Activated T-cell treated with anti-CD3 and anti-CD28 coated beads, Interleukin-2, amount 50 U/mL, for 48 hours (primary cell): ENCODE results near the gene BCAS1.

Source experiments
- DNase-seq, 2 experiments: peaks; one replicate each; pipeline ENCODE4 v3.0.0-alpha.2; 2020

The BCAS1 gene, protein sequence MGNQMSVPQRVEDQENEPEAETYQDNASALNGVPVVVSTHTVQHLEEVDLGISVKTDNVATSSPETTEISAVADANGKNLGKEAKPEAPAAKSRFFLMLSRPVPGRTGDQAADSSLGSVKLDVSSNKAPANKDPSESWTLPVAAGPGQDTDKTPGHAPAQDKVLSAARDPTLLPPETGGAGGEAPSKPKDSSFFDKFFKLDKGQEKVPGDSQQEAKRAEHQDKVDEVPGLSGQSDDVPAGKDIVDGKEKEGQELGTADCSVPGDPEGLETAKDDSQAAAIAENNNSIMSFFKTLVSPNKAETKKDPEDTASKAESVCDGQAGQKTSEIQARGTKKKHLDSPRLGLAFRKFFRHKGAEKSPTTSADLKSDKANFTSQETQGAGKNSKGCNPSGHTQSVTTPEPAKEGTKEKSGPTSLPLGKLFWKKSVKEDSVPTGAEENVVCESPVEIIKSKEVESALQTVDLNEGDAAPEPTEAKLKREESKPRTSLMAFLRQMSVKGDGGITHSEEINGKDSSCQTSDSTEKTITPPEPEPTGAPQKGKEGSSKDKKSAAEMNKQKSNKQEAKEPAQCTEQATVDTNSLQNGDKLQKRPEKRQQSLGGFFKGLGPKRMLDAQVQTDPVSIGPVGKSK

DNA sequence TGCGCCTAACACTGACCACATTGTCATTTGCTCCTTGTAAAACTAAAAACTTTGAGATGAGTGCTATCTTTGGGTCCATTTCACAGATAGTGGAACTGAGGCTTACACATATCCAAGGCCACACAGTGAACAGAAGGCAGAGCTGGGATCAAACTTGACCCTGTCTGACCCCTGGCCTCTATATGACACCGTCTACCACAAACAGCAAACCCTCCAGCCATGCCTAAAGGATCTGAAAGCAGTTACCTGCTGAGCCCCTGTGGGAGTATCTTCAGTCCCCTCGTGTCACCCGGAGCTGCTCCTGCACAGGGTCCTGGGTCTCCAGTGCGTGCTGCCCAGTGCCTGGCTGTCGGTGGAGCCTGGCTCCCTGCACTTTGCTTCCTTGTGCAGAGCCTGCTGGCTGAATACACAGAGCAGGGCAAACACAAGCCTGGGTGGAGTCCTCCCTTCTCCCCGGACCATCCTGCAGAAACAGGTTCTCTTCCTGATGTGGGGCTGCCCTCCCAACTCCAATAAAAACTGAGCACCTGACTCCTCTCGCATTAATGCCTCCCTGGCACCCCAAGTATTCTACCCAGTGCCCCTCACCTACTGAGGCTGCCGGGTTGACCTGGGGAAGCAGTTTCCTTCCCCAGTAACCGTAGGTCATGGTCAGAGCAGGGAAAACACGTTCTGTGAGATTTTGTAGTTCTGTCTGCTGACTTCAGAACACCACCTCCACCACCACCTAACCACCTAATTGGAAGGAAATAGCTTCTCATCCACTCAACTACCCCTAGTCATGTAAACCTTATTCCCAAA, at the start of gene BCAS1:
Gene BCAS1, minus strand, starts transcription at position 408 of the 801 bp plus-strand sequence. CDS start 11,876 bp downstream, outside the sequence.
- no peak for DNase-seq

DNA sequence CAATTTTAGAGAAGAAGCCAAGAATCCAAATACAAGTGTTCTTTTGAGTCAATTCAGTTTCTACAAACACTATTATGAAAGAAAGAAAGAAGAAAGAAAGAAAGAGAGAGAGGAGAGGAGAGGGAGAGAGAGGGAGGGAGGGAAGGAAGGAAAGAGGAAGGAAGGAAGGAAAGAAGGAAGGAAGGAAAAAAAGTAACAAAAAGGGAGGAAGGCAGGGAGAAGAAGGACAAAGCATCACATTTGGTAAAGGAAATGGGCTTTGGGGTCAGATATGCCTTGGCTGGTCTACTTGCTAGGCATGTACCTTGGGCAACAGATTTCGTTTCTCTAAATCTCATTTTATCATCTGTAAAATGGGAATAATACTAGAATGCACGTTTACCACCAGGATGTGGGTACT, 49.4 kb upstream of the BCAS1 start:
- DNase-seq: no peak

DNA sequence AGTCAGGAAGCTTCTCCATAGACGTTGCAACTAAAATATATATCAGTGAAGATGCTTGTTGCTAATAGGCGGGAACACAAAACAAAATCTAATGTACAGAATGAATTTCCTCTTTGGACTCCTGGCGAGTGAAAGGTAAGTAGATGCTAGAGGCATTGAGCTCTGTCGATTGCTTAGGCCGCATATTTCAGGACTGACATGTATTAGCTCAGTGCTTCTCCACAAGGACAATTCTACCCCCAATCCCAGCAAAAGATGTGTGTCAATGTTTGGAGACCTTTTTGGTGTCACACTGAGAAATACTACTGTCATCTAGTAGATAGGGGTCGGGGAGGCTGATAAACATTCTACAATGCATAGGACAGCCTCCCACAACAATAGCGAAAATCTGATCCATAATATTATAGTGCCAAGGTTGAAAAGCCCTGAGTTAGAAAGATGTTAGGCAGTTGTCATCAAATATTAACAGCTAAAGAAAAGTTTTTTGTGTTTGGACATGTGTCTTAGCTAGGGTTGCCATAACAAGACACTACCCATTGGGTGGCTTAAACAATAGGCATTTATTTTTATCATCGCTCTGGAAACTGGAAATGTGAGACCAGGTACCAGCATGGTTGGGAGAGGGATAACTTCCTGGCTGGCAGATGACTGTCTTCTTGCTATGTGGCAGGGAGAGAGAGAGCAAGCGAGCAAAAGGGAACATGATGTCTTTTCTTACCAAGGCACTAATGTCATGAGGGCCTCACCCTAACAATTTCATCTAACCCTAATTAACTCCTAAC, 48.0 kb upstream of the BCAS1 start:
- no peak for DNase-seq

DNA sequence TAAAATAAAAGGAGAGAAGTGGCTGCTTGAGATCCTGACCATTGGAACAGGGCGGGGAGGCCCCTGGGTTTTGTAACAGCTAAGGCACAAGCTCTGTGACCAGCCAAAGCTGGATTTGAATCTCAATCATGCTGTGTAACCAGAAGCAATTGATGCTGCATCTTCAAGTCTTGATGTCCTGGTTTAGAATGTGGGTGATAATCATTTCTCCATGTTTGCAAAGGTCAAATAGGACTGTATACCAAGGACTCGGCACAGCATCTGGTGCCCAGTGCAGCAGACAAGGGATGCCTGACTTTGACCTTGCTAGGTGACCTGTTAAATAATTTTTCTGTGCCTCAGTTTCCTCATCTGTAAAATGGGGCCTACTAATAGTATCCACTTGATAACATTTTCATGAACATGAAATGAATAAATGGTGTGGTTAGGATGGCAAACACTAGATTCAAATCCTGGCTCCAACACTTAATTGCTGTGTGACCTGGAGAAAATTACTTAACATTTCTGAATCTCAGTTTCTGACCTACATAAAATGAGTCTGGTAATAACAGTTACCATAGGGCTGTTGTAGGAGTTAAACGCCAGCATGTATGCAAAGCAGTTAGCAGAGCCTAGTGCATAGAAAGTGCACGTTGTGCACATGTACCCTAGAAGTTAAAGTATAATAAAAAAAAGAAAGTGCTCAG, 46.3 kb upstream of the BCAS1 start:
- DNase-seq: no peak

DNA sequence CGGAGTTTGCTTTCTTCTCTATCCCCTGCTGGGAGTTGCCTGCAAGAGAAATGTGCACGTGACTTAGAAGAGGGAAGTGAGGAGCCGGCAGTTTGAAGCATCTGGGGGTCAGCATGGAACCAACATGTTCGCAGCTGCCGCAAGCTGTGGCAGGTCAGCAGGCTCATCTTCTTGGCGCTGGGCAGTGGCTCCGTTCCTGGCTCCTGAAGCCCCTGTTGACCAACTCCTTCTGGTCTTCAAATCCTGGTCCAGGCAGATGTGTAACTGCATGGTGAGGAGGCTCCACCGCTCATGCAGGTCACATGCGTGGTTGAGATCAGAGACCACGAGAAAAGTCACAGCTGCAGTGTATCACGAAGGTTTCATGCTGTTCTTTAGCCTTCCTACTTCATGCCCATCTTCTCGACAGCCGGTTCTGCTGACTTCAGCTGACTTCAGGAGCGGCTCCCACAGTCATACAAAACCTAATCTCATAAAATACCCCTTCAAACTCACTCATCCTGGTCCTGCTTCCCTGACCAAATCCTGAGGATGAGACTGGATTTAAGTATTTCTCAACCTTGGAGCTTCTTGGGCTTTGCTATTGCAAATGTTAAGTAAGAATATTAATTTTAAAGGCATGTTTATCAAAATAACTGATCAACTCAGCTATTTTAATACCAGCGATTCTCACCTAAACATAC, 44.9 kb upstream of the BCAS1 start:
- no peak for DNase-seq

DNA sequence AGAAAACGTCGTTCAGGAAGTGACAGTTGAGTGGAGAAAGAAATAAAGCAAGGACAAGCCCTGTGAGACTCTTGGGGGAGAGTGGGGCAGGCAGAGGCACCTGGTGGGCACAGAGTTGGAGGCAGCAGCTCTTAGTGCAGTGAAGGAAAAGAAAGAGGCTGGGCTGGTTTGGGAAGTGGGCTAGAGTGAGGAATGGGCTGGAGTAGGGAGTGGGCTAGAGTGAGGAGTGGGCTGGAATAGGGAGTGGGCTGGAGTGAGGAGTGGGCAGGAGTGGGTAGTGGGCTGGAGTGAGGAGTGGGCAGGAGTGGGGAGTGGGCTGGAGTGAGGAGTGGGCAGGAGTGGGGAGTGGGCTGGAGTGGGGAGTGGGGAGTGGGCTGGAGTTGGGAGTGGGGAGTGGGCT, 43.7 kb upstream of the BCAS1 start:
- DNase-seq: no peak

DNA sequence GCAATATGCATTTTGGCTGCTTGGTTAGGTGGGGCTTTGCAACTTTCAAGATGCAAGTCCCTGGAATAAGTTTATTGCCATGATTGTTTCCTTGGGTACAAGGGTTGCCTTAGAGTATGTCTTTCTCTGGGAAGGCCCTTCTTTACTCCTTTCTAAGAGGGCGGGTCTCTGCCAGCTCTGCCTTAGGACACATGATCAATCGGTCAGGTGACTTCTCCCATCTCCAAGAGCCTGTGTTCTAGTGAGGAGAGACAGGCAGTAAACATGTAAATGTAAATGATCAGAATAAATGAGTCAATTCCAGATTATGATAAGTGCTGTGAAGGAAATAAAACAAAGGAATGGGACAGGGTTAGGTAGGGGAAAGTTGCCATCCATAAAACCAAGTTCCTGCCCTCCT, 43.2 kb upstream of the BCAS1 start:
- no peak for DNase-seq

DNA sequence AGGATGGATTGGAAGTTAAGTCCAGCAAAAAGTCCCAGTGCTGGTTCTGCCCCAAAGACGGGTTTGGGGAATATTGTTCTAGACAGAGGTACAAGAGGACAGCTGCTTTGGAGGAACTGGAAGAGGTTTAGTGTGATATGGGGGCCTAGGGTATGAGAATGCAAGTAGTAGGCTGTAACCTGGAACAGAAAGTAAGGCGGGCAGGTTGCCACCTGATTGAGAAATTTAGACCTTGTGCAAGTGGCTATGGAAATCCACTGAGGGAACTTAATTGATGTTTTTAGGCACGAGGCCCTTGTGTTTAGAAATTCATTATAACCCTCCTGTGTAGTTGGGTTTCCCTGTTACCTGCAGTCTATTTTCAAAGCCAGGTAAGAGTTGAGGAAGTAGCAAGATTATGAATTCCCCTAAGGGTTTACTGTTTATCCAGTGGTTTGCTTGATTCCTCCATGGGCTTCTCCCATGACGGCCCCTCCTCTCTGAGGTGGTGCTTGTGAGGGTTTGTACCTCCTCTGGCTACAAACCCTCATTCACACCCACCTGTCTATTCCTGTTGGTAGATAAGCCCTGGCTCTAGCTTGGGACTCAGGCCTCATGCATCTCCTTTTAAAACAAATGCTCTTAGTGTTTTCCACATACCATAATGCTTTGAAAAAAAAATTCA, 42.0 kb upstream of the BCAS1 start:
- DNase-seq: no peak

DNA sequence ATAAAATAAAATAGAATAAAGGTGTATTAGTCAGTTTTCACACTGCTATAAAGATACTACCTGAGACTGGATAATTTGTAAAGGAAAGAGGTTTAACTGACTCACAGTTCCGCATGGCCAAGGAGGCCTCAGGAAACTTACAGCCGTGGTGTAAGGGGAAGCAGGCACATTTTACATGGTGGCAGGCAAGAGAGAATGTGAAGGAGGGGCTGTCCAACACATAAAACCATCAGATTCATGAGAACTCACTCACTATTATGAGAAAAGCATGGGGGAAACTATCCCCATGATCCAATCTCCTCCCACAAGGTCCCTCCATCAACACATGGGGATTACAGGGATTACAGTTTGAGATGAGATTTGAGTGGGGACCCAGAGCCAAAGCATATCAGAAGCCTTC, 41.1 kb upstream of the BCAS1 start:
- no peak for DNase-seq

DNA sequence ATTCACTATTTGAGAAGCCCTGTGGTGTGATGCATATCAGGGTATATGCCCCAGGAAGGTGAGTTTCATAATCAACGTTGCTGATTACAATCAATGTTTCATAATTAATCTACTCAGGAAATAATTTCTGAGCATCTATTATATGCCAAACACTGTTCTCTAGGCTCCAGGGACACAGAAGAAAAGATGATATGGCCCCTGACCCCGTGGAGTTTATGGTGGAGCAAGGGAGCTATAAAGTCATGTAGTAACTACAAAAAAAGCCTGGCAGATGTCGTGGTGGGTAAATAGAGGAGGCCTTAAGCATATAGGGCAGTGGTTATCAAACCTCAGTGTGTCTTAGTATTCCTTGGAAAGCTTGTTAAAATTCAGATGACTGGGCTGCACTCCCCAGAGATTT, 40.1 kb upstream of the BCAS1 start:
- DNase-seq: no peak

DNA sequence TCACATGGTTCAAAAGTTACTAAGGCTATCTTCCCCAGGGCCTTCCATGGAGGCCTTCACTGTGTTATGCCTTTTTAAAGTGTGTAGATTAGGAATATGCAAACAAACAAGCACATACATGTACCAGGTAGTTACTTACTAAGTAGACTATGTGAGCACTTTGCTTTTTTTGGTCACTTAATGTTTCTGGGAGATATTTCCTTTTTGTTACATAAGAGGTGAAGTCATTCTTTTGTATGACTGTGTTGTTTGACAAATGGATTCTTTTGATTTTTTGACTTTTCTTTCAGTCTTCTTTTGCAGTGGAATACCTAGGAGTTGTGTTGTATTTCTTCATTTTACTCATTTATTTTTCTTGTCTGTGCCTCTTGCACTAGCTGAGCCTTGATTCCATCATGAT, 39.6 kb upstream of the BCAS1 start:
- no peak for DNase-seq

DNA sequence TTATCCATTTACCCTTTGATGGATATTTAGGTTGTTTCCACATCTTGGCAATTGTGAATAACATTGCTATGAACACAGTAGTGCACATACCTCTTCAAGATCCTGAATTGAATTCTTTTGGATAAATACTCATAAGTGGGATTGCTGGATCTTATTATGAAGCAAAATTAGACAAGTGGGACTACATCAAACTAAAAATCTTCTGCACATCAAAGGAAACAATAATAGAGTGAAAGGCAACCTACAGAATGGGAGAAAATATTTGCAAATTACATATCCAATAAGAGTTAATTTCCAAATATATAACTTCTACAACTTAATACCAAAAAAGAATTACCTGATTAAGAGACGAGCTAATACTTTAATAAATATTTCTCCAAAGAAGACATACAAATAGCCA, 38.4 kb upstream of the BCAS1 start:
- no peak for DNase-seq

DNA sequence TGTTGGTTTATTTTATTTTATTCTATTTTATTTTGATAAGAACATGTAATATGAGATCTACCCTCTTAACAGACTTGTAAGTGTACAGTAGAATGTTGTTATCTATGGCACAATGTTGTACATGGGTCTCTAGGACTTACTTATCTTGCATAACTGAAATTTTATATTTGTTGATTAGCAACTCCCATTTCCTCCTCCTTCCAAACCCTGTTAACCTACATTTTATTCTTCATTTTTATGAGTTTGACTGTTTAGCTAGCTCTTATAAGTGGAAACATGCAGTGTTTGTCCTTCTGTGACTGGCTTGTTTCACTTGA, 37.9 kb upstream of the BCAS1 start:
- DNase-seq: no peak

DNA sequence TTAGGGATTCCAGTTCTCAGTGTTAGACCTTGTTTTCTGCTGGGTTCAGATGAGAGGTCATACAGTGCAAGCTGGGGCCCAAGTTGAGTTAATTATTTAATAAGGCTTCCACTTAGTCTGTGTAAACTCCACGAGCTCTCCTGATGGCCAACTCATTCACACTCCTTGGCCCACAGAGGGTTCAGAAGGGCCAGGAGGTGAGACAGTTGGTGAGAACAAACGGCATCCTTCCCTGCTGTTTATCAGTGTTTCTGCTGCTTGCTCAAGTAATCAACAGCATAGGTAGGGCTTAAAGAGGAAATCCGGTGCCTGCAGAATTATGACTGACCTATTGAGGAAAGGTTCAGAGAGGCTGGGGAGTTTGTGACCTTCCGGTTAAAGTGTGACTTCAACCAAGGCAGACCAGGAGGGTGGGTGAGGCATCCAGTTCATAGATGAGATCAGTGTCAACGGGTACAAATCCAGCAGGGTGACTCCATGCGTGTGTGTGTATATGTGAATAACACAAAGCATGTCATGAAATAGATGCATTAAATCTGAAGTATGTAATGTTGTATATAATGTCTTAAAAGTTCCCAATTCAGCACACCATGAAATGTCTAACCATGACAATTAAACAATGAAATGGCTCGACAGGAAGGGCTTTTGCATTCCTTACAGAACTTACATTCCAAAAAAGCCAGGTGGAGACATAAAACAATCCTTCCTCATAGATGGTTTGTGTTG, 37.4 kb upstream of the BCAS1 start:
- DNase-seq: no peak

DNA sequence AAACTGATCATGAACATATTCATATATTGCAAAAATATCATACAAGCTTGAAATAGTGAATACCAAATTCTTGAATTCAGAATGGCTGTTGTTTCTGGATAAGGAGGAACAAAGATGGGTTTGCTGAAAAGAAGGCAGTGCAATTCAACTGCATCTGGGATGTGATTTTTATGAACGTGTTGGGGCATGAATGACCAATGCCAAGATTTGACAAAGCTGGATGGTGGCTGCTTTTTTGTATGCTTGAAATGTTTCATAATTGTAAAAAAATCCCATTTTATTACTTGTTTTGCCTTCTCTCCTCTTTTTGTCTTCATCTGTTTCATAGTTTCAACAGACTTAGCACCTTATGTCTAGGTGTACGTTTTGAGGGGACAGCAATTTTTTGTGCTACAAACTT, 36.8 kb upstream of the BCAS1 start:
- DNase-seq: no peak

DNA sequence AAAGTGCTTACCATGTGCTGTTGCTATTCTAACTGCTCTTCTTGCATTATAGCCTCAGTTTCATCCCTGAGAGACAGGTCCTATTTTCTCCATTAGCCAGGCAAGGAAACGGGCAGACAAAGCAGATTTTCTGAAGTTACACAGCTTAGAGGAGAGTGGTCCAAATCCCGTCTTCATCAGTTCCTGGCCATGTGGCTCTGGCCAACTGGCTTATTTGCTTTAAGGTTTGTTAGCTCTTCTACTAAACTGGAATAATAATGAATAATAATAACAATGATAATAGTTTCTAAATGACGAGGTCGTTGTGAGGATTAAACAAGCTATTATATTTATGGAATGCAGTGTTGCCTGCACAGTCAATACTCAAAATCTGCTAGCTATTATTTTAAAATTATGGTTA, 35.8 kb upstream of the BCAS1 start:
- DNase-seq: no peak

DNA sequence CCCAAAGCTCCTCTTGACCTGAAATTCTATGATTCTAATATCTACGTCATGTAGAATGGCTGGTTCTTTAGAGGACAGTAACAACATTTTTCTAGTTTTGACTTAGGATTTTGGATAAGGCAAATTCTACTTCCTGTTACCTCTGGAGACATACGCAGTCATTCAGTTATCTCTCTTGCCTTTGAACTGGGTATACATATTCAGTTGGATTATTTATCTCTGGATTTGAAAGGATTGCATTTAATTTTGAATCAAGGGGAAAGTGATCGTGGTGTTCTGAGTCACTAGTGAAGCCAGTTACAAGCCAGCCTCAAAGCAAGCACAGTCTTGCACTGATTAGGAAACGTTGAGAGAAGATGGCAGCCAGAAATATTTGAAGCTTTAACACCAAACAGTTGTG, 35.3 kb upstream of the BCAS1 start:
- no peak for DNase-seq

DNA sequence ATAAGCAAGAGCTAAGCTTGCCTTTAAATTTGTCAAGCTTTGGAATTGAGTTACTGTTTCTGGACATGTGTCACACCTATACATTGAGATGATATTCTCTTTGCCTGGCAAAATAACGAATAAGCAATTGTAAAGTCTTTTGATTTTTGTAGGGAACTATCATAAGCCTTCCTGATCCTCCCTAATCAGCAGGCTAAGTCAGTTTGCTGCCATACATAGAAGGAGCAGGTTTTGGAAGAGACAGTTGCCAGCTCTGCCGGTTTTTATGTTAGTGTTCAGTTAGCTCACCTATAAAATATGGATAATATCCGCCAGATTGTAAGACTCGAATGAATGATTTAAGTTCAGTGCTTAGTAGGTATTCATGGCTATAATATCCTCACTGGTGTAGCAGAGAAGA, 34.4 kb upstream of the BCAS1 start:
- DNase-seq: no peak

DNA sequence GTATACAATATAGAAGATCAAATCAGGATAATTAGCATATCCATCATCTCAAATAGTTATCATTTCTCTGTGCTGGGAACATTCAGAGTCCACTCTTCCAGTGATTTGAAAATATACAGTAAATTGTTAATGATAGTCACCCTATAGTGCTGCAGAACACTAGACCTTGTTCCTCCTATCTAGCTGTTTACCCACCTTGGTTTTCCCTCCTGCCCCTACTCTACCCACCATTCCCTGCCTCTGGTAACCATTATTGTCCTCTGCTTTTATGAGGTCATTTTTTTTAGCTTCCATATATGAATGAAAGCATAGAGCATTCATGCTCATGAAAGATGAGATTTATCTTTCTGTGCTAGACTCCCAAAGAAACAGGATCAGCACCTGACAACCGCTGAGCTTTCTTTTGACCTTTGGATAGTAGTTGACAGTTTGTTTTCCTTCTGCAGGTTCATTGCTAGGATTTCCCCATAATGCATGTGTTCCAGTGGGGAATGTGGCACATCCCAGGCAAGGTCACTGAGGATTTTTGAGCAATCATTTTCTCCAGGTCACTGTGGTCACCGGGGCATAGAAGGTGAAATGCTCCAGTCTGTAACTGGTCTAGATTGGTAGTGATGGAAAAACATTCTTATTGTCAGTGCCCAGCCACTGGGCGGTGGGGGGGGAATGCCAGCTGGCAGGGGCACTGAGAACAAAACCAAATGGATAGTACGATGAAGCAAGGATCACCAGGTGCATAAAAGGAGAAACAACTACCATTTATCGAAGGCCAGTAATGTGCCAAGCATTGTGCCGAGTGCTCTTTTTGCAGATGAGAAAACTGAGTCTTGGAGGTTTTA, 33.6 kb upstream of the BCAS1 start:
- DNase-seq: no peak
